ENCODE data around the gene DNAAF5.

DNAAF5 gene

GRCh38 chr7:726084-726853, at the start of gene DNAAF5:
Gene DNAAF5 (plus strand): TSS chr7:726699. CDS start chr7:726721, 22 bp downstream.
- DNase-seq: peak; percentile 88

DNA sequence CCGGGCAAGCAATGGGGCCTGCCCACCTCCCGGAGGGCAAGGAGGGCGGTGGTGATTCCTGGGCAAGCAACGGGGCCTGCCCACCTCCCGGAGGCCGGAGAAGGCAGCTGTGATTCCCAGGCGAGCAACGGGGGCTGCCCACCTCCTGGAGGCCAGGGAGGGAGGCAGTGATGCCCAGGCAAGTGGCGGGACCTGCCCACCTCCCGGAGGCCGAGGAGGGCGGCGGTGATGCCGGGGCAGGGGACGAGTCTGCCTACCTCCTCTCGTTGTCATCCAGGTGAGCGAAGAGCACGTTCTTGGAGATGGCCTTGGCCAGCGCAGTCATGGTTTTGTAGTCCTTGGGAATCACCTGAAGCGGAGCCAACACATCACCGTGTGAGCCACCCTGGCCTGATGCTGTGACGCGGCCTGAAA, 49.5 kb upstream of the DNAAF5 start:
- no peak for DNase-seq

- DNase-seq: no peak
Observed at GRCh38 chr7:680411-681127, 45.9 kb upstream of the DNAAF5 start.

DNA sequence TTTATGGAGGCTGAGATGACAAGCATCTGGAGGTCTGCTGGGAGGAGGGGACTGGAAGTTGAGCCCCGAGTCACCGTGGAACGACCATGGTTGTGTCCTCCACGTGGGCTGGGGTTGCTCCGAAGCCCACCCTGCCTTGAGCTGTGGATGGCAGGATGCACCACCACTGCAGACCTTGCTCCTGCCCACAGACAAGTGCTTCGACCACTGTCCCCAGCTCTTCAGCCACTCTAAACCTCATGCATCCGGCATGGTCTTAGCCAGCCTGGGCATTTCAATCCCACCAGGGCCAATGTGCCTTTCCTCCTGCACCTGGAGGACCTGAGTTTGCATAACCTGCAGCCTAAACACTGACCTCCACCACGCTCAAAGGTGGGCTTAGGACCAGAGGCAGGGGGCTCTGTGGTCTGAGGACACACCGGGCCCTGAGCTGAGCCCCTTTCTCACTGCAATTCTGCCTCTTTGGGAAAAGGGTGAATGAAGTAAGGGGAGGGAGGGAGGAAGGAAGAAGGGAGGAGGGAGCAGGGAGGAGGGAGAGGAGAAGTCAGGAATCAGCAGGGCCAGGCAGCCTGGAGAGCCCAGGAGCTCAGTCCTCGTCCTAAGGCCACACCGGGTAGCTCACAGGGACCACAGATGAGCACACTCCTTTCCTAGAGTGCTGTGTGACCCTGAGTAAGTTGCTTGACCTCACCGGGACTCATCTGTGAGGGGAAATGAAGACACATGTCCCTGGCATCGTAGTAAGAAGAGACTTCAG, 44.8 kb upstream of the DNAAF5 start:
- DNase-seq: no peak

DNA sequence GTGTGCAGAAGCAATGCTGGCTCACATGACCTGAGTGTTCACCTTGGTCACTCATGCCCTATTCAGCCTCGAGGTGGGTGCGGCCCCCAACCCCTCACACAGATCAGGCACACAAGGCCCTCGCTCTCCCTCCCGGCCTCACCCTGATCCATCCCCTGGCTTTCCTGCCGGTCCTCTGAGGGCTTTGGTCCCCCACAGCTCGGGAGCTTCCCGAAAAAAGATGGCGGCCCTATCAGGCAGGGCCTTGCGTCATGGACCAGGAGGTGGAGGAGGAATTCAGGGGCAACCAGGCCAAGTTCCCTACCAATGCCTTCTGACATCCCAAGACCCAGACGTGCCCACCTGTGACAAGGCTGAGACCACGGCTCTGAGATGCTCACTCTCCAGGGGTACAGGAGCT, 43.7 kb upstream of the DNAAF5 start:
- no peak for DNase-seq

- no peak for DNase-seq
Observed at GRCh38 chr7:683526-684205, 42.8 kb upstream of the DNAAF5 start.

- DNase-seq: no peak
Observed at GRCh38 chr7:684416-684815, 42.1 kb upstream of the DNAAF5 start.

DNA sequence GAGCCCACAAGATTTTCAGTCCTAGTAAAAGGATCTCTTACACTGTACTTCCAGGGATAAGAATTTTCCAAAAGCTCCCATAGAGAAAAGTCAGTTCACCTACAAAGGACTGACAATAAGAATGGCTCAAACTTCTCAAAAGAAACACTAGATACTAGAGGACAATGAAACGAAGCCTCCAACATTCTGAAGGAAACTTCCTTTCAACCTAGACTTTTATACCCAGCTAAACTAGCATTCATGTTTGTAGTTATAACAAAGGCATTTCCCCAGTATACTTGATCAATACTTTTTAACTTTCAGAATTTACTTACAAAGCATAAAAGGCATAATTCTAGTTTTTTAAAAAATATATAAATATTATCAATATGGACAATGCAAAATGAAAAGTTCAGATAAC, 41.0 kb upstream of the DNAAF5 start:
- DNase-seq: no peak

DNA sequence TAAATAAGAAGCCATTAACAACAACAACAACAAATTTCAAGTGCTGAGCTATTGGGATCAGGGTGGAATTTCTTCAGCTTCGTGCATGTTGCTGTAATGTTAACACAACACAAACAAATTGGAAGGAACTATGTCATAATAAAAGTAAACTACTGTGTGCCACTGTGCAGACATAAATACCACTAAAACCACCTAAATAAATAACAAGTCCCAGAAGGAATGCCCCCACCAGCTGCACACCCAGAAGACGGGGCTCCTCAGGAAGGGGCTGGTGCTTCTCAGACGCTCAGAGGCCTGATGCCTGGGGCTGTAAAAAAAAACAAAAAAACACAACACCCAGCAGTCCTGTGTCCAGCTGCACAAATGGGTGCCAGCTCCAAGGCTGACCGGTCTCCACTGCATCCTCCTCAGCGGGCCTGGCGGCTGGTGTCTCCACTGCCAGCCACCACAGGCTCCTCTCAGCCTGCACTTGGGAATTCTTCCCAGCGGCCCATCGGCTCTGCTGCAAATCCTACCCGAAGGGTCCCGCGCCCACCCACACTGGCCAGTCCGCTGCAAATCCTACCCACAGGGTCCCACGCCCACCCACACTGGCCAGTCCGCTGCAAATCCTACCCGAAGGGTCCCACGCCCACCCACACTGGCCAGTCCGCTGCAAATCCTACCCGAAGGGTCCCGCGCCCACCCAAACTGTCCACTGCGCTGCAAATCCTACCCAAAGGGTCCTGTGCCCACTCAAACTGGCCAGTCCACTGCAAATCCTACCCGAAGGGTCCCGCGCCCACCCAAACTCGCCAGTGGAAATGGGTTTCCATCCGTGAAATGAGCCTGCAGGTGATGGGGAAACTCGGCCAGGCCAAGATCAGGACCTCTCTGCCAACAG, 35.8 kb upstream of the DNAAF5 start:
- DNase-seq: no peak

DNA sequence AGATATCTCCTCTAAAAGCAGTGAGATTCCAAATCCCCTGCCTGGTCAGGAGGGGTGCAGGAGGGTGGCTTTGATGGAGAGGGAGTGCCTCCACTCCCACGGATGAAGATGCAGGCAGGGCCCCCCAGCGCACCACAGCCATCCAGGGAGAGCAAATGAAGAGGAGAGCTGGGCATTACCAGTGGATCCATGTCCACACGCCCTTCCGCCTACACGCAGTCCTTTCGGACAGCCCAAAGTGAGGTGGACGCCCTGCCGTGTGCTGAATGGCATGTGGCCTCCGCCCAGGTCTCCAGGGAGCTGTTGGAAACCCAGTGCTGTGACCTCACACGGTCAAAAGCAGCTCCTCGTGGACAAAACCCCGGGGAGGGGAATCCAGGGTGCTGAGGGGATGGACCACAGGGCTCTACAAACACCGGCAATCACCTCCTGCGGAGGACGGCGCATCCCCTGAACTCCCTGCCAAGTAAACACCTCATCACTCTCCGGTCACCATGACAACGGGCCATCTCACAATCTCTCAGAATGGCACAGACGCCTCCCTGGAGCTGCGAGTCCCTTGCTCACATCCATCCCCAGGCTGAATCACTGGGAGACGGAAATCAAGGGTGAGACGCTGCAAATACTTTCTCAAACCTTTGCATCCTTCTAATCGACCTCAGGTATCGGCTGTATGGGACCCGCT, 35.0 kb upstream of the DNAAF5 start:
- no peak for DNase-seq

DNA sequence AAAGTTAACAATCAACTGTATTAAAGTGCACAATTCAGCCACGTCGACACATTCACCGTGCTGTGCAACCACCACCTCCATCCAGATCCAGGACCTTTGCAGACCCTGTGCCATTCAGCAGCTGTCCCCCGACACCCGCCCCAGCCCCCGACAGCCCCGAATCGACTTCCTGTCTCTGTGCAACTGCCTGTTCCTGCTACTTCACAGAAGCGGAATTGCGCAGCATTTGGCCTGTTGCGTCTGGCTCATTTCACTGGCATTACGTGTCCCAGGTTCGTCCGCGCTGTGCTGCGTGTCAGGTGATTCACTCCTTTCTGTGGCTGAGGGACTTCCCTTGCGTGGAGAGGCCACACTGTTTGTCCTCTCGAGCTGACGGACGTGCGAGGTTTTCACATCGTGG, 33.2 kb upstream of the DNAAF5 start:
- no peak for DNase-seq

DNA sequence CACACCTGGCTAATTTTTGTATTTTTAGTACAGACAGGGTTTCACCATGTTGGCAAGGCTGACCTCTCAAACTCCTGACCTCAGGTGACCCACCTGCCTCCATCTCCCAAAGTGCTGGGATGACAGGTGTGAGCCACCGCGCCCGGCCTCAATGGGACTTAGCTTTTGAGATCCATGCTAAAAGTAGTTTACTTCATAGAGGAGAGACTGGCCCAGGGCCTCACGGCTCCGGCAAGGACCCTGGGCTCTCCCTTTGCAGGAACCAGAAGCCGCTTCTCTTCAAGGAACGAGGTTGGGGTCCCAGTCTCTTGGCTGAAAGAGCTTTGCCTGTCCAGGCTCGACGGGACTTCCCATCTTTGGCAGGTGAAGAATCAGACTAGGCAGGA, 30.1 kb upstream of the DNAAF5 start:
- DNase-seq: no peak

DNA sequence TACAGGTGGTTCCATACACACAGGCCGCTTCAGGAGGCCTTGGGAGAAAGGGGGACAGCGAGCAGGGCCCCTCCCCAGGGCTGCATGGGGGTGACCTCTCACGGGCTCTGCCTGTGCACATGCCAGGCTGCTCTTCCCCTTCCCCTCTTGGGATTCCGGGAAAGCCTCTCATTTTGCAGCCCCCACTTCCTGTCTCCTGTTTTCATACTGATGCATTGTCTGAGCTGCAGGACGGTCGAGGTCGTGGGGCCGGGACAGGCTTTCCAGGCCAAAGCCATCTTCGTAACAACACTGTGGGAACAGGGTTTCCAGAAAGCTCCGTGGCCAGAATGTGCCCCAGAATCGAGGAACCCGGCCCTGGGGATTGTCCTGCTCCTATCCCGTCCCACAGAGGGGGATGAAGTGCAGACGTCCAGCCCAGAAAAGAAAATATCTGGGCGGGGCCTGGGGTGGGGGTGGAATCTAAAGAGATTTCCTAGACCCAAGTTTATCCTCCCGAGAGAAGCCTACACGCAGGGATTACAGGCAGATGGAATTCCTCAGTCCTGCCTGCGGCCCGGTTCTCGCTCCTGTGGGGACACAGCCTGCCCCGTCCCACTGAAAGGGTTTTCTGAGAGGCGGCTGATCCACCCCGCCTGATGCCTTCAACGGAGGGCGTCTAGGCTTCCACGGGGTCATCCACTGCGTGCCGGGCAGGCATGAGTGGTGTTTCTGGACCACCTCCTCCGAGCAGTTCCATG, 29.5 kb upstream of the DNAAF5 start:
- no peak for DNase-seq

- DNase-seq: no peak
Observed at GRCh38 chr7:698515-699475, 27.7 kb upstream of the DNAAF5 start.

DNA sequence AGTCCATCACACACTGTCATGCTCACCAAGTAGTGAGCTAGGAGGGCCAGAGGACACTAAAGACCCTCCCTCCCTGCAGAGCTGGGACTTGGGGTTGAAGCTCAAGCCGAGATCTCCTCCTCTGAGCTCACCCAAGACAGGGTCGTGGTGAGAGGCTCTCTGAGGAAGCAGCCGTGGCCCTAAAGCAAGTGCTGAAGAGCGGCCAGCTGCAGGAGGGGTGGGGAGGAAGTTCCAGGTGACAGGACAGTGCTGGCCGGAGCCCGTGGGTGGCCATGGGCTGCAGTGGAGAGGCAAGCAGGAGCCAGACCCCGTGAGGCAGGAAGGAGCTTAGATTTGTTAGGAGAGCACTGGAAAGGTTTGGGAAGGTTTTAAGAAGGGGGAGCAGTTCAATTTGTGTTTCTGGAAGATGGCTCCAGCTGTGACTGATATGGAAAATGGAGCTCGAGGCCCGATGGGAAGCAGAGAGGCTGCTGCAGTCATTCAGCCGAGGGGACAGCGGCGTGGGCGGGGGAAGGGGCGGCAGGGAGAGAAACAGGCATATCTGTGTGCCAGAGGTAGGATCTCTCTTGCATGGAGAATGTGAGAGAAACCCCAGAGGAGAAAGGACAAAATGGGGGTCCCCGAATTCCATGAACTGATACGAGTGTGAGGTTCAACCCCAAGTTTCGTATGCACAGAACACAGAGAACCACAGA, 26.9 kb upstream of the DNAAF5 start:
- no peak for DNase-seq

GRCh38 chr7:701086-701671, 25.3 kb upstream of the DNAAF5 start:
- DNase-seq: no peak

DNA sequence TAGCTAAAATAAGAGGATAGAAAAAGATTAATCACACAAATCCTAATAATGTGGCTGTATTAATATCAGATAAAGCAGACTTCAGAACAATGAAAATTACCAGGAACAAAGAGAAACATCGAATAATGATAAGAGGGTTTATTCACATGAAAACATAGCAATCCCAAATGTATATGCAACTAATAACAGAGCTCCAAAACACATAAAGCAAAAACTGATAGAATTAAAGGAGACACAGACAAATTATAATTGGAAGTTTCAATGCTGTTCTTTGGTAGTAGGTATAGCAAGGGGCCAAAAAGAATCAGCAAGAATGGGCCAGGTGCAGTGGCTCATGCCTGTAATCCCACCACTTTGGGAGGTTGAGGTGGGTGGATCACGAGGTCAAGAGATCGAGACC, 23.4 kb upstream of the DNAAF5 start:
- no peak for DNase-seq

DNA sequence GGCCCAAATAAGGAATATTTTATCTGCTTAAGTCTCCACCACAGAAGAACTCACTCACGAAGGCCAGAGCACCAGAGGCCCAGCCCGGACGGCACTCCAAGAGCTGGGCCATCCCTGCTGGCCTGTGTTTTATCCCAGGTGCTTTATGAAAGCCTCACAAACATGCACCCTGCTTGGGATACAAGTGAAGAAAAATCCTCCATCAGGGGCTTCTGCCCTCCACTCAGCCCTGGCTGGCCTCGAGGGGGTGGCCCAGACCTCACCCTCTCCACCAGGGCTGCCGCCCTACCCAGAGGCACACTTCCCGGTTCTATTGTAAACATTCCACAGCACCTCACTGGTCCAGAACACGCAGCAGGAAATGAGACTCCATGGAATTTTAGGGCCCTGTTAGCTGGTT, 19.8 kb upstream of the DNAAF5 start:
- no peak for DNase-seq

Data from stimulated activated CD4-positive, alpha-beta T cell treated with anti-CD3 and anti-CD28 coated beads, Interleukin-1b, Interleukin-23, amount 100 ng/mL, for 48 hours (primary cell).